HL-60/S4 treated with phorbol 12-myristate 13-acetate at 8.2 ng/mL for 4 days and 3 days (cell line): ENCODE data around the gene FMNL1.
"Not testable (repeated sequence)": the region's sequence is repeated elsewhere in the genome, so short reads cannot be mapped to it uniquely, and the experiment has no call there.

Source experiments
- in situ Hi-C: fragments of 300-500 bp; cut with MboI; formaldehyde crosslinking; loops from 2 replicates; pipeline ENCODE4 v1.15.0; 2022; ENCODE audit warnings: low sequenced_read_pairs

FMNL1 gene

DNA sequence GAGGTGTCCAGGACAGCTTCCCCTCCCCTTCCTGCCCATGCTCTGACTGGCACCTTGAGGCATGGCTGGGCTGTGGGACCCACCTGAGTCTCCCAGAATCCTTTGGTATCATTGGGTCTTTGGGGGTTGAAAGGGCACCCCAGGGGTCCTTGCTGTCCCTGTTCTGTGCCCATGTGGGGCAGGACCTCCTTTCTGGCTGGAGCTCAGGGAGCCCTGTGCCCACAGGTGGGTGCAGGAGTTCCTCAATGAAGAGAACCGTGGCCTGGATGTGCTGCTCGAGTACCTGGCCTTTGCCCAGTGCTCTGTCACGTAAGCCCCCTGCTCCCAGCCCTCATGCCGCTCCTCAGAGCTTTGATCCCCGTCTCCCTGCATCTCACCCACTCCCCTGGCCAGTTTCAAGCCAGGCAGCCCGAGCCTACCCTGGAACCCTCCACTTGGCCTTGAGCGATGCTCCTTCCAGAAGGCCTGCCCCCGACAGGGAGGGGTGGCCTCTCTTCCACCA is 11.8 kb downstream of the FMNL1 start:
- in situ Hi-C loops, result no loop called here

DNA sequence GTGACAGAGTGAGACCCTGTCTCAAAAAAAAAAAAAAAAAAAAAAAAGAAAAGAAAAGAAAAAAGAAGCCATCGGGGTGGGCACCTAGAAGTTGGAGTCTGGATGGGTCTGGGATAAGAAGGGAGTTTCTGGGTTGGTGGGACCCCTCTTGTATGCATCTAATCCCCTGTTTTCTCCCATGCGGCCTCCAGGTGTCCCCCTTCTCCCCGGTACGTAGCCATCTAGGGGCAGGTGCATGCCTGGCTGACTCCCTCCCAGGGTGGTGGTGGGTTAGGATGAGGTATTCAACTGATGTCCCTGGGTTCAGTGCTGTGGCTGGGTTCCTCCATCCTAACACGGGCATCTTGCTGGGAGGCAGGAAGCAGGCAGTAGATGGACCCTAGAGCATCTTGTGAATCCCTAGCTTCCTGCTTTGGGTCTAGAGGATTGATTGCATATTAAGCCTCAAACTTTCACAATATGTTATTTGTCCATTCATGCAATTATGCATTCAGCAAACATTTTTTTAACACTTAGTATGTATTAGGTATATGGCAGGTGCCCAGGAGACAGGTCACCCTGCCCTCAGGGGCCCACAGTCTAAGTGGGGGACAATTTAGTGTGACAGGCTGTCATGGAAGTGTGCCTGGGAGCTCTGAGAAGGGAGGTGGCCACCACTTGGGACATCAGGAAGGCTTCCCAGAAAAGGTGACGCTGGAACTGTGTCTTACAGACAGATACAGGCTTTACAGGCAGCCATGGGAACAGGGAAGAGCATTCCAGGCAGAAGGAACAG is 13.1 kb downstream of the FMNL1 start:
- in situ Hi-C loops, result no loop called here

DNA sequence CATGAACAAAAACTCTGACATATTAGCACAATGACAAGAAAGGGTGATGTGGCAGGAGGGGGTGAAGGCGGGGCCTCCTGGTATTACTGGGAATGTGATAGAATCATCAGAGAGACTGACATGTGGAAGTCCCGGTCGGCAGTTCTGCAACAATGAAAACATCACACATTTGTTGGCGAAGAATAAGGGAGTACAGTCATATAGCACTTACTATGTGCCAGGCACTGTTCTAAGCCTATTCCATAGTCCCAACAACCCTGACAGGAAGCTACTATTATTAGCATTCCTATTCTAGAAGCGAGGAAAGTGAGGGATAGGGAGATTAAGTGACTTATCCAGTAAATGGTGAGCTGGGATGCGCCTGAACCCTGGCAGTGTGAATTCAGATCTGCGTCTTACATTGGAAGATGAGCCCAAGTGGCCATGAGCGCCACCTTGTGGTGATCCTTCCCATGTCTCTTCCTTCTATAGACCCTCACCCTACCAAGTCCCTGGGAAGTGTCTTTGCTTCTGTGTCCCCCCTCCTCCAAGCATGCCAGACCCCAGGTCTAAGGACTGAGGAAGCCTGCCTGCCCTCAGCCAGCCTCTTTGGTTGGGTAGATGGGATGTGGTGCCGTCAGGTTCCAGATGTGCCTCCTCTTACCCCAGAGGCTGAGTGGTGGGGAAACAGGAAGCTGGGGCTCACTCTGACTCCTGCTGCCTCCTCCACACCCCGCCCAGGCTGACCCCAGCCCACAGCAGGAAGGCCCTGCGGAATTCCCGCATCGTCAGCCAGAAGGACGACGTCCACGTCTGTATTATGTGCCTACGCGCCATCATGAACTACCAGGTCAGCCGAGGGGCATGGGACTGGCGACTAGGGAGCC is 14.0 kb downstream of the FMNL1 start:
- in situ Hi-C loops, result no loop called here

DNA sequence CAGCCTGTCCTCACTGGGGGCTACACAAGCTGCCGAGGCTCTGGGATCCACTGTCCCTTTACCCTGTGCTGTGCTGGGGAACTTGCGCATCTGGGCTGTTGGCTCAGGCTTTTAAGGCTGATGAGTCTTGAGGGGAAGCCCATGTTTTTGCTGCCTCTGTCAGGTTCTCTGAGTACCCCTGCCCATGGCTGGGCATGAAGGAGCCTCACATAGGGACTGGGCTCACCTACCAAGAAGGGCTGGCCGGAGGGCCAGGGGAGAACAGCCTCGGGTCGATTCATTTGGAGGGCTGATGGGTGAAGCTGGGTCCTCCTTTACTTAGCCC is 14.6 kb downstream of the FMNL1 start:
- in situ Hi-C loops, result no loop called here

GRCh38 chr17:45237686-45238085 is 16.0 kb downstream of the FMNL1 start:
- in situ Hi-C loops, result no loop called here

GRCh38 chr17:45238155-45238774 is 16.6 kb downstream of the FMNL1 start:
- in situ Hi-C loops, result no loop called here

DNA sequence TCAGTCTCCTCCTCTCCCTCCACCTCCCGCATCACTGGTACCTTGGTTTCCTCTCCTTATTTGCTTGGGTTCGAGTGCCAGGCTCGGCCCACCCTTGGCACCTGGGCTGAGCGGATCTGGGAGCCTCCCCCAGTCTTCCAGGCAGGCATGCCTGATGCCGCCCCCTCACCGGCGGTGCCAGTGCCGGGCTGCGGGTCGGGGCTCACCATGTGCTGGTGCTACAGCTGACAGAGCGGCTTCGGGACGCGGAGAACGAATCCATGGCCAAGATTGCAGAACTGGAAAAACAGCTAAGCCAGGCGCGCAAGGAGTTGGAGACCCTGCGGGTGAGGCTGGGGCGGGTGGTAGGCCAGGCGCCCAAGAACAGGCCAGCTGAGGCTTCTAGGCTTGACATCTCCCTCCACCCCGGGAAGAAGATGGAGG is 19.2 kb downstream of the FMNL1 start:
- in situ Hi-C loops, result no loop called here

- in situ Hi-C loops, result no loop called here
These were observed 19.8 kb downstream of the FMNL1 start for GRCh38 chr17:45241328-45242028.

DNA sequence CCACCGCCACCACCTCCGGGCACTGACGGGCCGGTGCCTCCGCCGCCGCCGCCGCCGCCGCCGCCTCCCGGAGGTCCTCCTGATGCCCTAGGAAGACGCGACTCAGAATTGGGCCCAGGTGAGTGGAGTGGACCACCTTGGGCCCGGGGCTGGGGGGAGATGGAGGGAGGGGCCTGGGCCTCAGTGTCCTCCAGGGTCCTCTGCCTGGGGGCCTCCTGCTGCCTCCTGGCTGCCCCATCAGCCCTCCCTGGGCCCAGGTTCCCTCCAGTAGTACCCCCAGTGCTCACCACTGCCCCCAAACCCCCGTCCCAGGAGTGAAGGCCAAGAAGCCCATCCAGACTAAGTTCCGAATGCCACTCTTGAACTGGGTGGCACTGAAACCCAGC is 20.3 kb downstream of the FMNL1 start:
- in situ Hi-C loops, result no loop called here

DNA sequence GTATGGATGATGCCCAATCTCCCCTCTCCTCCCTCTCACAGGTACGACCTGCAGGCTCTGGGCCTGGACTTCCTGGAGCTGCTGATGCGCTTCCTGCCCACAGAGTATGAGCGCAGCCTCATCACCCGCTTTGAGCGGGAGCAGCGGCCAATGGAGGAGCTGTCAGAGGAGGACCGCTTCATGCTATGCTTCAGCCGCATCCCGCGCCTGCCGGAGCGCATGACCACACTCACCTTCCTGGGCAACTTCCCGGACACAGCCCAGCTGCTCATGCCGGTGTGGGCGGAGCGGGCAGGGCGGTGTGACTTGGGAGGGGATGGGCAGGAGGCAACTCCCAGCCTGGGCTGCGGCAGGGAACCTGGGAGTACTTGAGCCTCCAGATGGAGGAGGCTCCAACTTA is 22.1 kb downstream of the FMNL1 start:
- in situ Hi-C loops, result no loop called here

GRCh38 chr17:45244725-45245656 is 23.3 kb downstream of the FMNL1 start:
- in situ Hi-C loops, result no loop called here

DNA sequence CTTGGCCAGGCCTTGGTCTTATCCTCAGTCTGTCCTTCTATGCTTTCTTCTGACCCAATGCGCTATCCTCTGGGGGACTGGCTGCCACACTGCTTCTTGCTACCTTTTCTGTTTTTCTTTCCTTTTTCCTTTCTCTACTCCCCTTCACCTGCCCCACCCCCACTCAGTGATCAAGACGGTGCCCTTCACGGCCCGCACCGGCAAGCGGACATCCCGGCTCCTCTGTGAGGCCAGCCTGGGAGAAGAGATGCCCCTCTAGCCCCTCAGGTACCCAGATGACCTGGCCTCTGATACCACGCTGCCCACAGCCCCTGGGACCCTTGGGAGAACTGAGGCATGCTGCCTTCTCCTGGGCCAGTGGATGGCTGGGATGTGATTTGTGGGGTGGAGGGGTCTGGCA is 24.7 kb downstream of the FMNL1 start:
- in situ Hi-C loops, result no loop called here

DNA sequence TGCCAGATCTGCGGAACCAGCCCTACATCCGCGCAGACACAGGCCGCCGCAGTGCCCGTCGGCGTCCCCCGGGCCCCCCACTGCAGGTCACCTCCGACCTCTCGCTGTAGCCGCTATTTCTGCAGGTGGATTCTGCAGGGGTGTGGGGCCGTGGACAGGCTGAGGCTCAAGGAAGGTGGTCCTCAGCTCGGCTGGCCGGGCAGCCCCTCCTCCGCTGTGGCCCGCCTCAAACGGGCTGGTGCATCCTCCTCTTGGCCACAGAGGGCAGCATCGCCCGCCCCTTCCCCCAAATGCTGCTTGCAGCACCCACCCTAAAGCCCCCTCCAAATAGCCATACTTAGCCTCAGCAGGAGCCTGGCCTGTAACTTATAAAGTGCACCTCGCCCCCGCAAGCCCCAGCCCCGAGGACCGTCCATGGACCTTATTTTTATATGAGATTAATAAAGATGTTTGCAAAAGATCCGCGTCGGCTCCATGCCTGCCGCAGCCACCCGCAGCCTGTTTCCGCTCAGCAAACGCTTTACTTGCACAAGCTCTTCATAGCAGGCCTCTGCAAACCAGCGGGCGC is 25.3 kb downstream of the FMNL1 start:
- in situ Hi-C loops, result no loop called here

DNA sequence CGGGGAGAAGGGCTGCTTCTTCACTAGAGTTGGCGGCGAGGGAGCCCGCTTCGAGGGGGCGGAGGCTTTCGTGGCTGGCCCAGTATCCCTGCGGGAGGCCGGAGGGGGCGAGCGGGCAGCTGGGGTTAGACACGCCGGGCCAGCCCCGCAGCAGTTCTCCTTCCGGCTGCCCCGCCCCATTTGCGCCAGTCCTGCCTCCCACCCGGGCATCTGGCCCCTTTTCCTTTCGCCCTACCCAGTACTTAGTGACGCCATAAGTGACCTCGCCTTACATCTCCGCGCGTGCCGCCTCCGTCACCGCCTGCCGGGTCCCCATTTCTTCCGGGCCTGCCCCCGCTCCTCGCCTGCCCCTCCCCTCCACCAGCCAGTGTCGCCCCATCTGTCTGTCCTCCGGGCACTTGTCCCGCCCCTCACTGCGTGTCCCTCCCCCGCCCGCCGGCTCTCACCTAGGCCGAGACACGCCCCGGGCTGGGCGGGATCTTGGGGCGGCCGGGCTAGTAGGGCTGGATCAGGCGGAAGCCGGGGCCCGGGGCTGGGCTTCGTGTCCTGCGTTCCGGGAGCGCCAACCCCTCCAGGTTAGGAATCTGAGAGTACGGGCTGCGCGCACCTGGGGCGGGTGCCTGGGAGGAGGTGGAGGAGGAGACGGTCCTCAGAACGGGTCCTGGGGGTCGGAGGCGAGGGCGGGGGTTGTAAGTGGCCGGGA is 25.9 kb downstream of the FMNL1 start:
- in situ Hi-C loops, result no loop called here

GRCh38 chr17:45248132-45248957 is 26.7 kb downstream of the FMNL1 start:
- in situ Hi-C loops, result no loop called here

- in situ Hi-C loops, result no loop called here
These were observed 30.2 kb downstream of the FMNL1 start for GRCh38 chr17:45251931-45252330.

DNA sequence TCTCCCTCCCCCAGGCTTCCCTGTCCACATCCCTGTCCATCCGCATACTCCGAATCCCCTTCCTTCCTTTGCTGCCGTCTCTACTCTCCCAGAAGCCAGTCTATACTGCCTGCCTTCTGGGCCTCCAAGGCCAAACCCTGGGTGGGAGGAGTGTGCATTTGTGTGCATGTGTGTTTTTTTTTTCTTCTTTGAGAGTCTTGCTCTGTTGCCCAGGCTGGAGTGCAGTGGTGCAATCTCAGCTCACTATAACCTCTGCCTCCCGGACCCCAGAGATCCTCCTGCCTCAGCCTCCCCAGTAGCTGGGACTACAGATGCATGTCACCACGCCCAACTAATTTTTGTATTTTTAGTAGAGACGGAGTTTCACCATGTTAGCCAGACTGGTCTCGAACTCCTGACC is 31.6 kb downstream of the FMNL1 start:
- in situ Hi-C loops, result not testable (repeated sequence)

DNA sequence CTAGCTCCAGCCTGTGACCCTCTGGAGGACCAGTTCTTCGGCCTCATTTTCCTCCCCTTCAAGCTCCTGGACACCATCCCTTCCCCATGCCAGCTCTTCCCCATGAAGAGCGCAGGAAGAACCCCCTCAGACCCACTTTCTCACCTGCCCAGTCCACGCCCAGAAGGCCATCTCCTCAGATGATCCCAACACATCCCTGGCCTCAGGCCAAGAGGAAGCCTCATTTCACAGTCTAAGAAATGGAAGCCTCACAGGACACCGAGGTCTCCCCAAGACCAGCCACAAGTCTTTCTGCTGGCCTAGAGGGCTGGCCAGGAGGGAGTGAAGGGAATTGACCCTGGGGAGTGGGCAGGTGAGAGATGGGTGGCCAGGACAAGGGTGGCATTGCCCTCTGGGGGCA is 32.2 kb downstream of the FMNL1 start:
- in situ Hi-C loops, result no loop called here
